GM12878 (cell line): Measurements from ENCODE around the gene TNIP3. TPM values are rescaled to one million over a fixed set of nuclear protein-coding genes. Genes with fewer than 3 reads are reported as not detected.

Experiments used
- ATAC-seq: fragments of 200-7000 bp; cut with Tn5 transposase; 3 replicates; pipeline ENCODE4 v1.9.1; 2020; ENCODE audit warnings: mild to moderate bottlenecking, moderate library complexity
- BruUV-seq: library from RNA; stranded (reverse); fragments of 400-500 nt; replicated peaks from 2 replicates; lab custom pipeline; 2021; lab: Mats Ljungman, UMichigan
- CTCF ChIA-PET: fragments of 300-600 bp; sonication (Branson Sonifier 250); formaldehyde crosslinking; extraction: SDS; loops from one replicate; lab custom pipeline; 2021; ENCODE audit warnings: inconsistent platforms; lab: Yijun Ruan, JAX
- POLR2A ChIA-PET: fragments of 350-600 bp; formaldehyde crosslinking; extraction: SDS; loops from one replicate; lab custom pipeline; 2021; ENCODE audit warnings: inconsistent platforms; lab: Charles Lee
- RAD21 ChIA-PET: fragments of 300-600 bp; sonication (Branson Sonifier 250); formaldehyde crosslinking; loops from one replicate; lab custom pipeline; 2023; ENCODE audit warnings: antibody characterized with exemption; ENCODE audit not compliant: unreplicated experiment; lab: Charles Lee
- SMC1A ChIA-PET: fragments of 300-600 bp; sonication (Branson Sonifier 250); formaldehyde crosslinking; loops from one replicate; lab custom pipeline; 2023; ENCODE audit not compliant: unreplicated experiment, uncharacterized antibody; lab: Charles Lee
- DNase-seq: peaks from one replicate; pipeline ENCODE4 v3.0.0-alpha.2; 2011; ENCODE audit warnings: low read depth, low spot score
- FAIRE-seq: peaks from 3 replicates; lab custom pipeline; 2011; peaks lifted over from hg19 to GRCh38; lab: Jason Lieb, UNC
- H2AFZ ChIP-seq: 2 replicates; pipeline ENCODE4 v1.6.0; 2011; ENCODE audit warnings: low read depth, low read length, control low read depth; ENCODE audit not compliant: control insufficient read depth
- H3K27ac ChIP-seq: 2 replicates; pipeline ENCODE4 v1.5.1; 2011; ENCODE audit warnings: control low read depth; ENCODE audit not compliant: control insufficient read depth, insufficient read depth
- H3K27me3 ChIP-seq, 2 experiments: replicated peaks in 1 of 2; 2 replicates each; pipeline versions ENCODE4 v1.6.0 to v1.6.1; 2011; ENCODE audit warnings: low read length in 1 of 2; ENCODE audit not compliant: control insufficient read depth in 2 of 2, insufficient read depth in 2 of 2
- H3K36me3 ChIP-seq, 2 experiments: 2 replicates each; pipeline ENCODE4 v1.5.1; 2011; ENCODE audit warnings: low read length in 1 of 2; ENCODE audit not compliant: control insufficient read depth in 2 of 2, insufficient read depth in 2 of 2
- H3K4me1 ChIP-seq: 2 replicates; pipeline ENCODE4 v1.6.1; 2011; ENCODE audit warnings: mild to moderate bottlenecking, low read length, moderate library complexity, mixed read lengths; ENCODE audit not compliant: control insufficient read depth, insufficient read depth
- H3K4me2 ChIP-seq: 2 replicates; pipeline ENCODE4 v1.6.0; 2011; ENCODE audit warnings: control low read depth; ENCODE audit not compliant: control insufficient read depth, insufficient read depth
- H3K4me3 ChIP-seq: fragments of 200-600 bp; sonication (generic); 2 replicates; pipeline ENCODE4 v1.5.1; 2016
- H3K79me2 ChIP-seq: 2 replicates; pipeline ENCODE4 v1.6.0; 2011; ENCODE audit warnings: low read length; ENCODE audit not compliant: control insufficient read depth, insufficient read depth
- H3K9ac ChIP-seq: 2 replicates; pipeline ENCODE4 v1.8.0; 2011; ENCODE audit warnings: low read length, control low read depth, mixed read lengths; ENCODE audit not compliant: control insufficient read depth, insufficient read depth
- H3K9me3 ChIP-seq: replicated peaks from 3 replicates; pipeline ENCODE4 v1.5.1; 2011; ENCODE audit warnings: mild to moderate bottlenecking, low read length; ENCODE audit not compliant: control insufficient read depth, insufficient read depth
- H4K20me1 ChIP-seq: 2 replicates; pipeline ENCODE4 v1.6.0; 2011; ENCODE audit not compliant: control insufficient read depth, insufficient read depth
- ATF2 ChIP-seq: IDR thresholded peaks from 2 replicates; pipeline ENCODE4 v1.6.1; 2012; ENCODE audit warnings: low read length, inconsistent platforms
- ATF3 ChIP-seq: IDR thresholded peaks from 2 replicates; pipeline ENCODE4 v1.6.1; 2011; ENCODE audit warnings: low read depth, mild to moderate bottlenecking, low read length, moderate library complexity, borderline replicate concordance; ENCODE audit errors: extremely low read depth
- DPF2 ChIP-seq: fragments of 450-650 bp; IDR thresholded peaks from 2 replicates; pipeline ENCODE4 v1.6.1; 2017; ENCODE audit warnings: mild to moderate bottlenecking
- ETV6 ChIP-seq, 2 experiments: fragments of 450-650 bp in 1 of 2; IDR thresholded peaks in 1 of 2; conservative IDR thresholded peaks in 1 of 2; 2 replicates each; pipeline ENCODE4 v1.6.1; 2014; ENCODE audit warnings: antibody characterized with exemption in 1 of 2, borderline replicate concordance in 1 of 2, low read depth in 1 of 2, mild to moderate bottlenecking in 1 of 2, moderate library complexity in 1 of 2
- FOXM1 ChIP-seq: IDR thresholded peaks from 2 replicates; pipeline ENCODE4 v1.6.1; 2012; ENCODE audit warnings: low read depth, mild to moderate bottlenecking, inconsistent platforms, low read length, moderate library complexity
- IKZF1 ChIP-seq: fragments of 450-650 bp; conservative IDR thresholded peaks from 2 replicates; pipeline ENCODE4 v1.6.1; 2017; ENCODE audit warnings: antibody characterized with exemption, mild to moderate bottlenecking
- MEF2A ChIP-seq: IDR thresholded peaks from 2 replicates; pipeline ENCODE4 v1.6.1; 2011; ENCODE audit warnings: low read depth, mild to moderate bottlenecking, low read length, moderate library complexity; ENCODE audit not compliant: insufficient read depth
- MTA2 ChIP-seq: fragments of 450-650 bp; IDR thresholded peaks from 2 replicates; pipeline ENCODE4 v1.6.1; 2016; ENCODE audit warnings: low read depth, mild to moderate bottlenecking, moderate library complexity
- NFIC ChIP-seq: IDR thresholded peaks from 2 replicates; pipeline ENCODE4 v1.6.1; 2012; ENCODE audit warnings: low read depth, mild to moderate bottlenecking, inconsistent platforms, low read length, moderate library complexity
- NFYA ChIP-seq: IDR thresholded peaks from 2 replicates; pipeline ENCODE4 v1.6.1; 2011; ENCODE audit warnings: low read depth, mild to moderate bottlenecking, low read length, improper control_type of control experiment, borderline replicate concordance
- POU2F2 ChIP-seq: IDR thresholded peaks from 3 replicates; pipeline ENCODE4 v1.6.1; 2011; ENCODE audit warnings: low read depth, mild to moderate bottlenecking, low read length, borderline replicate concordance
- RELA ChIP-seq: fragments of 450-650 bp; IDR thresholded peaks from 2 replicates; pipeline ENCODE4 v1.8.0; 2014; ENCODE audit warnings: borderline replicate concordance; ENCODE audit not compliant: partially characterized antibody
- SREBF1 ChIP-seq: IDR thresholded peaks from 2 replicates; pipeline ENCODE4 v1.6.1; 2012; ENCODE audit warnings: mild to moderate bottlenecking, low read length
- TBL1XR1 ChIP-seq: IDR thresholded peaks from 2 replicates; pipeline ENCODE4 v1.6.1; 2012; ENCODE audit warnings: low read depth, low read length, improper control_type of control experiment
- TCF12 ChIP-seq: IDR thresholded peaks from 2 replicates; pipeline ENCODE4 v1.6.1; 2011; ENCODE audit warnings: low read depth, mild to moderate bottlenecking, low read length
- TCF3 ChIP-seq: IDR thresholded peaks from 2 replicates; pipeline ENCODE4 v1.6.1; 2012; ENCODE audit warnings: low read depth, mild to moderate bottlenecking, low read length, borderline replicate concordance; ENCODE audit not compliant: insufficient read depth
- USF2 ChIP-seq: IDR thresholded peaks from 2 replicates; pipeline ENCODE4 v1.6.1; 2011; ENCODE audit warnings: low read depth, low read length, improper control_type of control experiment, borderline replicate concordance
- WRNIP1 ChIP-seq: IDR thresholded peaks from 2 replicates; pipeline ENCODE4 v1.6.1; 2011; ENCODE audit warnings: low read depth, low read length, improper control_type of control experiment, borderline replicate concordance
- WGBS: methylation state at CpG from one replicate; pipeline ENCODE4 v1.1.6; 2016; ENCODE audit warnings: low lambda C conversion rate; ENCODE audit not compliant: insufficient replicate concordance, insufficient coverage; ENCODE audit errors: missing lambda C conversion rate; 5-methylcytosine and 5-hydroxymethylcytosine counted together
- in situ Hi-C: fragments of 300-500 bp; cut with MboI; formaldehyde crosslinking; loops from 9 replicates; pipeline ENCODE4 v1.14.3; 2018; ENCODE audit warnings: mixed read lengths
- intact Hi-C: fragments of 100-400 bp; cut with micrococcal nuclease; formaldehyde crosslinking; loops from one replicate; pipeline ENCODE4 v1.14.2; 2022; ENCODE audit not compliant: unreplicated experiment
- polyA plus RNA-seq, 11 experiments: library from polyadenylated mRNA; depleted of rRNA in 4 of 11; unstranded in 6 of 11; stranded (reverse) in 5 of 11; fragments of >200 nt; fragmentation: Nextera tagmentation in 4 of 11; fragmentation: Illumina TruSeq in 1 of 11; extraction: Ambion mirVana in 4 of 11; extraction: Trizol in 1 of 11; gene quantifications; 1 replicate in 1 of 11; 2 replicates in 10 of 11; pipeline versions ENCODE4 v1.2.1 to v1.2.3, GENCODE V29; 2011 to 2016; ENCODE audit warnings: inconsistent platforms in 2 of 11, missing spikeins in 2 of 11, low read depth in 1 of 11
- total RNA-seq, 4 experiments: library from RNA; depleted of rRNA in 3 of 4; stranded (reverse); fragments of >200 nt in 3 of 4; fragmentation: Illumina TruSeq in 1 of 4; extraction: Trizol in 1 of 4; gene quantifications; 2 replicates each; pipeline versions ENCODE4 v1.2.1 to v1.2.3, GENCODE V29; 2013 to 2021

Gene TNIP3
- total and polyA plus RNA-seq, 10 of the 15 experiments (the other 5 are each of a cell fraction or from before 2014, with no cell fraction given), result 0.21 to 1.4 (median 0.67) TPM

- TF ChIP-seq ETV6 (conservative IDR thresholded peaks at IDR 0.05 in 1 of 2, IDR thresholded peaks at IDR 0.05 in 1 of 2; ENCODE audit: borderline replicate concordance in 1 of 2, low read depth in 1 of 2) (peak in 1 of 2 experiments; percentile 58; a peak in 1 of 4 replicates), NFIC (peak; percentile 97), POU2F2 (no peak), MTA2 (peak; percentile 52; the same call in 1 of the 2 replicates), TBL1XR1 (no peak), IKZF1 (peak; percentile 56)
Observed at GRCh38 chr4:121139533-121140222, 24.4 kb downstream of the TNIP3 start (continued).

GRCh38 chr4:121138039-121138825 is 25.9 kb downstream of the TNIP3 start:
- H4K20me1 ChIP-seq, result no peaks in the 10 kb centered on the region
- no peak overlapping the region; the same call in 1 of the 2 replicates for H3K4me2 ChIP-seq
- ChIA-PET SMC1A (no interaction called here), POLR2A (no interaction called here), CTCF (interaction anchor here (0.6 kb wide), 1 partner anchor 30 kb away, joined by 3 read pairs; no protein-coding TSS in a partner anchor), RAD21 (interaction anchor here (1.5 kb wide), 1 partner anchor 54 kb away, joined by 5 read pairs; no protein-coding TSS in a partner anchor)
- H2AFZ ChIP-seq, result no peak overlapping the region
- H3K27me3 ChIP-seq, result no peaks in the 10 kb centered on the region
- no peaks in the 10 kb centered on the region for H3K79me2 ChIP-seq
- H3K9ac ChIP-seq, result no peak overlapping the region
- ATAC-seq (peak; percentile 31), DNase-seq (no peak), FAIRE-seq (peak; percentile 88)
- no peaks in the 10 kb centered on the region for H3K36me3 ChIP-seq
- 27% methylated on average over 5 of the region's 5 CpGs for WGBS
- BruUV-seq, result no TSS peak
- in situ Hi-C loops (no loop called here), intact Hi-C loops (no loop called here)
- no peak overlapping the region for H3K27ac ChIP-seq
- H3K4me1 ChIP-seq, result peaks cover 24% of the 10 kb centered on the region
- no peak overlapping the region for H3K4me3 ChIP-seq
- H3K9me3 ChIP-seq, result no peaks in the 10 kb centered on the region
- TF ChIP-seq ATF3 (no peak), USF2 (no peak), TCF12 (0 out of 2 replicates have a peak, but pooled peaks have one; percentile 54), SREBF1 (no peak), MEF2A (no peak), NFIC (peak; percentile 82; the same call in 1 of the 2 replicates), TCF3 (no peak), WRNIP1 (no peak), ATF2 (peak; percentile 62; the same call in 1 of the 2 replicates), DPF2 (no peak), RELA (no peak), FOXM1 (peak; percentile 60; the same call in 1 of the 2 replicates), IKZF1 (no peak), NFYA (no peak)
